LNCaP clone FGC (cell line): Measurements from ENCODE around the gene TCF15.

ENCODE experiments used
- DNase-seq: peaks from one replicate; pipeline ENCODE4 v3.0.0-alpha.2; 2011; ENCODE audit warnings: low read depth
- H3K4me3 ChIP-seq: 2 replicates; pipeline ENCODE4 v1.5.1; 2011; ENCODE audit warnings: mild to moderate bottlenecking, low read depth, low read length, control low read depth
- TF ChIP-seq, protein P1 (sequence below): IDR thresholded peaks from 2 replicates; pipeline ENCODE4 v1.5.1; 2012; ENCODE audit warnings: mild to moderate bottlenecking; ENCODE audit not compliant: control insufficient read depth, insufficient read depth; ENCODE audit errors: extremely low read depth

Gene TCF15

DNA sequence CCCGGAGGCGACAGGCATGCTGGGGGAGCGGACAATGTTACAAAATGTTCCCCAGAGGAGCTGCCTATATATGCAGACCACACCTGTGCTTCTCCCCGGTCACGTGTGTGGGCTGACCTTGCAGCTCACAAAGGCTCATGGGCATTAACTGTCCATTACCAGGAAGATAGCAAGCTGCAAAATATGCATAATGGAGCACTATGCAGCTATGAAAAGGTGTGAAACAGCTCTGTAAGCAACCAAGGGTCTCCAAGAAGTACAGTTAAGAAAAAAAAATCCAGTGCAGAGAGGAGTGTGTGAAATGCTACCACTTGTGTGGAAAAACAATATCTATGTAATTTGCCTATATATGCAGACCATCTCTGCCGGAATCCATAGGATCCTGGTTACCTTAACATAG is 9.4 kb downstream of the TCF15 start:
- no peak for DNase-seq
- TF ChIP-seq, protein P1, sequence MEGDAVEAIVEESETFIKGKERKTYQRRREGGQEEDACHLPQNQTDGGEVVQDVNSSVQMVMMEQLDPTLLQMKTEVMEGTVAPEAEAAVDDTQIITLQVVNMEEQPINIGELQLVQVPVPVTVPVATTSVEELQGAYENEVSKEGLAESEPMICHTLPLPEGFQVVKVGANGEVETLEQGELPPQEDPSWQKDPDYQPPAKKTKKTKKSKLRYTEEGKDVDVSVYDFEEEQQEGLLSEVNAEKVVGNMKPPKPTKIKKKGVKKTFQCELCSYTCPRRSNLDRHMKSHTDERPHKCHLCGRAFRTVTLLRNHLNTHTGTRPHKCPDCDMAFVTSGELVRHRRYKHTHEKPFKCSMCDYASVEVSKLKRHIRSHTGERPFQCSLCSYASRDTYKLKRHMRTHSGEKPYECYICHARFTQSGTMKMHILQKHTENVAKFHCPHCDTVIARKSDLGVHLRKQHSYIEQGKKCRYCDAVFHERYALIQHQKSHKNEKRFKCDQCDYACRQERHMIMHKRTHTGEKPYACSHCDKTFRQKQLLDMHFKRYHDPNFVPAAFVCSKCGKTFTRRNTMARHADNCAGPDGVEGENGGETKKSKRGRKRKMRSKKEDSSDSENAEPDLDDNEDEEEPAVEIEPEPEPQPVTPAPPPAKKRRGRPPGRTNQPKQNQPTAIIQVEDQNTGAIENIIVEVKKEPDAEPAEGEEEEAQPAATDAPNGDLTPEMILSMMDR = no peak

DNA sequence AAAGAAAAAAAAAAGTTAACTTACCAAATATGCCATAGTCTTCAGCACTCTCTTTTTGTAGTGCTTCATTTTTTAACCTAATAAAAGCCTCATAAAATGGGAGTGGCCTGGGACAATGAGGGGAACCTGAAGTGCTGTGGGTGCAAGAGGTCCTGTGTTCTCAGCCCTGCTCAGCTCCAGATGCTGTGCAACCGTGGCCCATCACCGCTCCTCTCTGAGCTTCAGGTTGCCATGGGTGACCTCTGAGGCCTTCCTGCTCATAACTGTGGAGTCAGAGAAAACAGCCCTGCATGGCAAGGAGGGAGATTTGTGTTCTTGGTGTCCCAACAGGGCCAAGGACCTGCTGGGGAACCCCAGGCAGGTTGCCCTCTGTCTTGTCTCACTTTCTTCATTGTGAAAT is 10.0 kb downstream of the TCF15 start:
- DNase-seq = no peak
- no peak overlapping the region for H3K4me3 ChIP-seq
- TF ChIP-seq, protein P1 = no peak

More for the DNA sequence above, 9.4 kb downstream of the TCF15 start:
- no peak overlapping the region for H3K4me3 ChIP-seq

GRCh38 chr20:598133-598850 is 11.8 kb downstream of the TCF15 start:
- DNase-seq = no peak
- H3K4me3 ChIP-seq = no peak overlapping the region
- TF ChIP-seq, protein P1 = no peak

DNA sequence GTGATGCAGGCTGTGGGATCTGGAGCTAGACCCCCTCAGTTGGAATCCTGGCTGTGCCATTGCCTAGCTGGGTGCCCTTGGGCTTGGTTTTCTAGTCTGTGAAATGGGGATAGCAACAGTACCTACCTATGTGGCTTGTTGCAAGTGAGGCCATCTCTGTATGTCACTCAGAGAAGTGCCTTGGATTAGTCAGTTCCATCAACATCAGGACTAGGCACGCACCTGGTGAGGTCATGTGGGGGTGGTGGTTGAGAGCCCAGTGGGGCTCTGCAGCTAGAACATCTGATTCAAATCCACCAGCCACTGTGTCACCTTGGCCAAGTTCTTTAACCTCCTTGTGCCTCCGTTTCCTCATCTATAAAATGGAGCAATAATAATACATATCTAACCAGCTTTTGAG is 12.5 kb downstream of the TCF15 start:
- TF ChIP-seq, protein P1 = no peak
- H3K4me3 ChIP-seq = no peak overlapping the region
- DNase-seq = no peak

- H3K4me3 ChIP-seq = no peak overlapping the region
- no peak for DNase-seq
- TF ChIP-seq, protein P1 = no peak
Measured at GRCh38 chr20:595330-596308, 14.5 kb downstream of the TCF15 start.

GRCh38 chr20:592506-592905 is 17.6 kb downstream of the TCF15 start:
- no peak for DNase-seq
- TF ChIP-seq, protein P1 = no peak
- no peak overlapping the region for H3K4me3 ChIP-seq

DNA sequence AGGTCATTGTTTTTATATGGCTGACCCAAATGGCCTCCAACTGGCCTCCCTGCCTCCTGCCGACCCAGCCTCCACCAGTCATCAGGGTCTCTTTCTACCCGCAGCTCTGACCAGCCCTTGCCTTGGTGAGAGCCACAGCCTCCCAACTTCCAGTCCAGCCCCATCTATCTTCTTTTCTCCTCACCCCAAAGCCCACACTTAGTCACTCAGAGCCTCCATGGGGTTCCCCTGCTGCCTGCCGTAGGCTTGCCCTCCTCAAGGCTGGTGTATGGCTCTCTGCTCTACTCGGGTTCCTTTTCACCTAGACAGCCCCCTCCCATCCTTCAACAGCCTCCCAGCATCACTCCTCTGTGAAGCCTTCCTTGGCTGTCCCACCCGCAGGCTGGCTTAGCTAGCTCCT is 18.2 kb downstream of the TCF15 start:
- DNase-seq = no peak
- TF ChIP-seq, protein P1 = no peak
- H3K4me3 ChIP-seq = no peak overlapping the region
